Measurements from ENCODE around the gene GLI3. TPM values are rescaled to one million over a fixed set of nuclear protein-coding genes. Genes with fewer than 3 reads are reported as not detected.

The GLI3 gene
- total RNA-seq, 1 donor from 2014 or later = 57.0 TPM

GRCh38 chr7:42272793-42273665, 36.0 kb upstream of the GLI3 start:
- H3K36me3 Mint-ChIP-seq (ENCODE audit: unreplicated experiment) = no peaks in the 10 kb centered on the region
- no peak overlapping the region for H3K4me3 Mint-ChIP-seq (ENCODE audit: unreplicated experiment)
- peak overlapping the region; percentile 38 for H3K27ac Mint-ChIP-seq (ENCODE audit: unreplicated experiment)
- DNase-seq (ENCODE audit: extremely low spot score, unreplicated experiment) = no peak
- peaks cover 23% of the 10 kb centered on the region for H3K4me1 Mint-ChIP-seq (ENCODE audit: unreplicated experiment)
- peaks cover 9% of the 10 kb centered on the region for H3K27me3 Mint-ChIP-seq (ENCODE audit: unreplicated experiment)
- no peaks in the 10 kb centered on the region for H3K9me3 Mint-ChIP-seq (ENCODE audit: unreplicated experiment)
- TF ChIP-seq CTCF (IDR thresholded peaks at IDR 0.05) = peak; percentile 59

GRCh38 chr7:42269161-42269560, 32.2 kb upstream of the GLI3 start:
- no peak for TF ChIP-seq CTCF (IDR thresholded peaks at IDR 0.05)
- Mint-ChIP-seq H3K9me3 (ENCODE audit: unreplicated experiment) (no peaks in the 10 kb centered on the region), H3K36me3 (ENCODE audit: unreplicated experiment) (no peaks in the 10 kb centered on the region), H3K27me3 (ENCODE audit: unreplicated experiment) (peaks cover 2% of the 10 kb centered on the region), H3K4me1 (ENCODE audit: unreplicated experiment) (peaks cover 22% of the 10 kb centered on the region), H3K27ac (ENCODE audit: unreplicated experiment) (no peak overlapping the region), H3K4me3 (ENCODE audit: unreplicated experiment) (no peak overlapping the region)
- DNase-seq (ENCODE audit: extremely low spot score, unreplicated experiment) = no peak

- no peak overlapping the region for H3K27ac Mint-ChIP-seq (ENCODE audit: unreplicated experiment)
- H3K27me3 Mint-ChIP-seq (ENCODE audit: unreplicated experiment) = peaks cover 2% of the 10 kb centered on the region
- peaks cover 5% of the 10 kb centered on the region for H3K4me1 Mint-ChIP-seq (ENCODE audit: unreplicated experiment)
- no peak for DNase-seq (ENCODE audit: extremely low spot score, unreplicated experiment)
- H3K4me3 Mint-ChIP-seq (ENCODE audit: unreplicated experiment) = no peak overlapping the region
- no peaks in the 10 kb centered on the region for H3K36me3 Mint-ChIP-seq (ENCODE audit: unreplicated experiment)
- H3K9me3 Mint-ChIP-seq (ENCODE audit: unreplicated experiment) = no peaks in the 10 kb centered on the region
- no peak for TF ChIP-seq CTCF (IDR thresholded peaks at IDR 0.05)
Observed at GRCh38 chr7:42264702-42265101, 27.7 kb upstream of the GLI3 start.

GRCh38 chr7:42263971-42264370, 27.0 kb upstream of the GLI3 start:
- Mint-ChIP-seq H3K4me3 (ENCODE audit: unreplicated experiment) (no peak overlapping the region), H3K9me3 (ENCODE audit: unreplicated experiment) (no peaks in the 10 kb centered on the region), H3K36me3 (ENCODE audit: unreplicated experiment) (no peaks in the 10 kb centered on the region), H3K27me3 (ENCODE audit: unreplicated experiment) (peaks cover 2% of the 10 kb centered on the region), H3K27ac (ENCODE audit: unreplicated experiment) (no peak overlapping the region), H3K4me1 (ENCODE audit: unreplicated experiment) (peaks cover 5% of the 10 kb centered on the region)
- no peak for DNase-seq (ENCODE audit: extremely low spot score, unreplicated experiment)
- no peak for TF ChIP-seq CTCF (IDR thresholded peaks at IDR 0.05)

- peaks cover 5% of the 10 kb centered on the region for H3K4me1 Mint-ChIP-seq (ENCODE audit: unreplicated experiment)
- H3K36me3 Mint-ChIP-seq (ENCODE audit: unreplicated experiment) = no peaks in the 10 kb centered on the region
- no peak for TF ChIP-seq CTCF (IDR thresholded peaks at IDR 0.05)
- H3K4me3 Mint-ChIP-seq (ENCODE audit: unreplicated experiment) = no peak overlapping the region
- no peak overlapping the region for H3K27ac Mint-ChIP-seq (ENCODE audit: unreplicated experiment)
- H3K27me3 Mint-ChIP-seq (ENCODE audit: unreplicated experiment) = peaks cover 9% of the 10 kb centered on the region
- no peak for DNase-seq (ENCODE audit: extremely low spot score, unreplicated experiment)
- H3K9me3 Mint-ChIP-seq (ENCODE audit: unreplicated experiment) = peaks cover 4% of the 10 kb centered on the region
Observed at GRCh38 chr7:42262964-42263363, 26.0 kb upstream of the GLI3 start.
